GM19043 (cell line): ENCODE results near the gene MSX1.

Experiments used
- ATAC-seq: cut with Tn5 transposase; IDR thresholded peaks from one replicate; pipeline ENCODE4 v1.9.1; 2021; ENCODE audit warnings: low read depth; ENCODE audit not compliant: unreplicated experiment

Gene MSX1

GRCh38 chr4:4868040-4868757 lies 8.7 kb downstream of the MSX1 start:
- ATAC-seq = no peak

- no peak for ATAC-seq
Observed at GRCh38 chr4:4868758-4869723, 9.6 kb downstream of the MSX1 start.

GRCh38 chr4:4869731-4870571 lies 10.5 kb downstream of the MSX1 start:
- no peak for ATAC-seq

- ATAC-seq = no peak
Observed at GRCh38 chr4:4870576-4871241, 11.2 kb downstream of the MSX1 start.

- no peak for ATAC-seq
Observed at GRCh38 chr4:4871242-4871572, 11.7 kb downstream of the MSX1 start.

GRCh38 chr4:4871573-4872313 lies 12.3 kb downstream of the MSX1 start:
- no peak for ATAC-seq

- ATAC-seq = no peak
Observed at GRCh38 chr4:4872314-4872903, 12.9 kb downstream of the MSX1 start.

GRCh38 chr4:4873203-4873602 lies 13.7 kb downstream of the MSX1 start:
- ATAC-seq = no peak

- no peak for ATAC-seq
Observed at GRCh38 chr4:4874254-4874653, 14.8 kb downstream of the MSX1 start.

- no peak for ATAC-seq
Observed at GRCh38 chr4:4875147-4875546, 15.7 kb downstream of the MSX1 start.

- no peak for ATAC-seq
Observed at GRCh38 chr4:4875611-4876010, 16.1 kb downstream of the MSX1 start.

GRCh38 chr4:4876945-4877661 lies 17.6 kb downstream of the MSX1 start:
- ATAC-seq = no peak

GRCh38 chr4:4880492-4880891 lies 21.0 kb downstream of the MSX1 start:
- ATAC-seq = no peak

GRCh38 chr4:4881432-4881831 lies 22.0 kb downstream of the MSX1 start:
- no peak for ATAC-seq

GRCh38 chr4:4884611-4885010 lies 25.1 kb downstream of the MSX1 start:
- ATAC-seq = no peak

- ATAC-seq = no peak
Observed at GRCh38 chr4:4887426-4887825, 28.0 kb downstream of the MSX1 start.

GRCh38 chr4:4888695-4889094 lies 29.2 kb downstream of the MSX1 start:
- no peak for ATAC-seq

- ATAC-seq = no peak
Observed at GRCh38 chr4:4889781-4890180, 30.3 kb downstream of the MSX1 start.
